SK-N-SH treated with all-trans-retinoic acid at 6 μM for 48 hours (cell line): ENCODE data around the gene FAM131C.

Experiments
- ARNTL ChIP-seq: fragments of 450-650 bp; formaldehyde crosslinking; IDR thresholded peaks from 2 replicates; pipeline ENCODE4 v1.5.0; 2020; ENCODE audit warnings: low read depth, mild to moderate bottlenecking, moderate library complexity, borderline replicate concordance
- CSRNP3 ChIP-seq: fragments of 250-450 bp; sonication (Bioruptor Pico); IDR thresholded peaks from 2 replicates; pipeline ENCODE4 v1.5.1; 2021; ENCODE audit warnings: mild to moderate bottlenecking, moderate library complexity
- ESRRG ChIP-seq: fragments of 250-450 bp; sonication (Bioruptor Pico); IDR thresholded peaks from 2 replicates; pipeline ENCODE4 v1.6.1; 2021; ENCODE audit warnings: mild to moderate bottlenecking
- PATZ1 ChIP-seq: fragments of 250-450 bp; sonication (Bioruptor Pico); IDR thresholded peaks from 2 replicates; pipeline ENCODE4 v1.8.0; 2020; ENCODE audit warnings: mild to moderate bottlenecking, moderate library complexity, borderline replicate concordance
- ZFP30 ChIP-seq: fragments of 450-650 bp; formaldehyde crosslinking; IDR thresholded peaks from 2 replicates; pipeline ENCODE4 v1.5.0; 2022; ENCODE audit warnings: mild to moderate bottlenecking, moderate library complexity

GRCh38 chr1:16083486-16083885 is 10.0 kb upstream of the FAM131C start:
- TF ChIP-seq PATZ1 (CRISPR knock-in tag) = no peak
- no peak for TF ChIP-seq CSRNP3
- TF ChIP-seq ESRRG (CRISPR knock-in tag) = no peak
- TF ChIP-seq ARNTL (CRISPR knock-in tag) = no peak
- no peak for TF ChIP-seq ZFP30 (CRISPR knock-in tag)
